ENCODE results near the gene SMIM45.

DNA sequence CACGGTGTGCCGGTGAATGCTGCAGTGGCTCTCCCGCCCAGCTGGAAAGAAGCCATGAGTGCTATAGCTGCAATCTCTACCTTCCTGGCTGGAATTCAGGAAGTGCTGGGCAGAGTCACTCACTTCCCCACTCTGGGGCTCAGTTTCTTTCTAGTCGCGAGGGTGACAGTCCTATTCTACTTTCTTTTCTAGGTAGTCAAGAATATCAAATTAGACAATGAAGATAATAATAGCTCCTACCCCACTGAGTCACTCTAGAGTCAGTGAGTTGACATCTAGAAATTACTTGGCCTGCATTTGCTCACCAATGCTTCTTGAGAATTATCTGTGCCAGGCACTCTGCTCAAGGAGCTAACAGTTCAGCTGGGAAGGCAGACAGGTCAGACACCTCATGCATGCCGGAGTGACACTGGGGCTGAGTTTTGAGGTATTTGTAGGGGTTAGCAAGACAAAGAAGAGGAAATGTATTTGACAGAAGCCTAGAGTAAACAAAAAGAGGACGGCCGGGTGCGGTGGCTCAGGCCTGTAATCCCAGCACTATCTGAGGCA is 8.2 kb upstream of the SMIM45 start:
- TF ChIP-seq, protein P1, sequence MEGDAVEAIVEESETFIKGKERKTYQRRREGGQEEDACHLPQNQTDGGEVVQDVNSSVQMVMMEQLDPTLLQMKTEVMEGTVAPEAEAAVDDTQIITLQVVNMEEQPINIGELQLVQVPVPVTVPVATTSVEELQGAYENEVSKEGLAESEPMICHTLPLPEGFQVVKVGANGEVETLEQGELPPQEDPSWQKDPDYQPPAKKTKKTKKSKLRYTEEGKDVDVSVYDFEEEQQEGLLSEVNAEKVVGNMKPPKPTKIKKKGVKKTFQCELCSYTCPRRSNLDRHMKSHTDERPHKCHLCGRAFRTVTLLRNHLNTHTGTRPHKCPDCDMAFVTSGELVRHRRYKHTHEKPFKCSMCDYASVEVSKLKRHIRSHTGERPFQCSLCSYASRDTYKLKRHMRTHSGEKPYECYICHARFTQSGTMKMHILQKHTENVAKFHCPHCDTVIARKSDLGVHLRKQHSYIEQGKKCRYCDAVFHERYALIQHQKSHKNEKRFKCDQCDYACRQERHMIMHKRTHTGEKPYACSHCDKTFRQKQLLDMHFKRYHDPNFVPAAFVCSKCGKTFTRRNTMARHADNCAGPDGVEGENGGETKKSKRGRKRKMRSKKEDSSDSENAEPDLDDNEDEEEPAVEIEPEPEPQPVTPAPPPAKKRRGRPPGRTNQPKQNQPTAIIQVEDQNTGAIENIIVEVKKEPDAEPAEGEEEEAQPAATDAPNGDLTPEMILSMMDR (IDR thresholded peaks at IDR 0.05; ENCODE audit: low read length): no peak
- no peak for TF ChIP-seq EZH2 (IDR thresholded peaks at IDR 0.05; ENCODE audit: borderline replicate concordance, low read length)

Data from OCI-LY1 (cell line).